HL-60 (cell line): Measurements from ENCODE around the gene ORC5.

ENCODE experiments used
- DNase-seq, 2 experiments: peaks; one replicate each; pipeline ENCODE4 v3.0.0-alpha.2; 2010 to 2020; ENCODE audit warnings: low read depth in 1 of 2, low spot score in 1 of 2
- H3K27ac ChIP-seq: fragments of 250-450 bp; sonication (Bioruptor Pico); replicated peaks from 2 replicates; pipeline ENCODE4 v1.5.1; 2020; ENCODE audit warnings: mild to moderate bottlenecking, moderate library complexity
- H3K27me3 ChIP-seq: fragments of 250-450 bp; sonication (Bioruptor Pico); 2 replicates; pipeline ENCODE4 v1.5.1; 2021; ENCODE audit warnings: mild to moderate bottlenecking, moderate library complexity; ENCODE audit not compliant: insufficient read depth, poor library complexity, severe bottlenecking
- H3K4me3 ChIP-seq: replicated peaks from 2 replicates; pipeline ENCODE4 v1.5.1; 2011; ENCODE audit warnings: mild to moderate bottlenecking, control low read depth, low read length; ENCODE audit not compliant: insufficient read depth
- GABPA ChIP-seq: IDR thresholded peaks from 2 replicates; pipeline ENCODE4 v1.6.1; 2012; ENCODE audit warnings: low read depth
- POLR2AphosphoS5 ChIP-seq: IDR thresholded peaks from 2 replicates; pipeline ENCODE4 v1.6.1; 2012; ENCODE audit warnings: low read depth
- SPI1 ChIP-seq: IDR thresholded peaks from 2 replicates; pipeline ENCODE4 v1.6.1; 2012; ENCODE audit warnings: low read depth, mild to moderate bottlenecking, borderline replicate concordance
- TF ChIP-seq, protein P1 (sequence below): IDR thresholded peaks from 2 replicates; pipeline ENCODE4 v1.6.1; 2012; ENCODE audit warnings: low read depth; ENCODE audit not compliant: insufficient replicate concordance
- TF ChIP-seq, protein P2 (sequence below): IDR thresholded peaks from one replicate; pipeline ENCODE4 v1.5.1; 2011; ENCODE audit warnings: low read length, control low read depth, inconsistent platforms; ENCODE audit not compliant: insufficient read depth

The ORC5 gene

DNA sequence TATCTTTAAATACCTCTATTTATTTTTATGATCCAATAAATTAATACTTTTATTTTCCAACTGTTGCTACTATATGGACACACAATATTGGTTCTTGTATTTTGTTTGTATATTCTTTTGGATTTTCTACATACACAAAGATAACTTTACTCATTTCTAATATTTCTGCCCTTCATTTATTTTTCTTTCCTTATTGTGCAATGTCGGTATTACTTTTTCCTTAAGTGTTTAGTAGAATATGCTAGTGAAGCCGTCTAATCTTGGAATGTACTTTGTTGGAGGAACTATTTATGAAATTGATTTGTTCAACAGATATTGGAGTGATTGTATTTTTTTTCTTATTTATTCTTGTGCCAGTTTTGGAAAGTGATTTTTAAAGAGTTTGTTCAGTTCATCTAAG is 94.0 kb downstream of the ORC5 start:
- no peak for DNase-seq
- TF ChIP-seq, protein P1, sequence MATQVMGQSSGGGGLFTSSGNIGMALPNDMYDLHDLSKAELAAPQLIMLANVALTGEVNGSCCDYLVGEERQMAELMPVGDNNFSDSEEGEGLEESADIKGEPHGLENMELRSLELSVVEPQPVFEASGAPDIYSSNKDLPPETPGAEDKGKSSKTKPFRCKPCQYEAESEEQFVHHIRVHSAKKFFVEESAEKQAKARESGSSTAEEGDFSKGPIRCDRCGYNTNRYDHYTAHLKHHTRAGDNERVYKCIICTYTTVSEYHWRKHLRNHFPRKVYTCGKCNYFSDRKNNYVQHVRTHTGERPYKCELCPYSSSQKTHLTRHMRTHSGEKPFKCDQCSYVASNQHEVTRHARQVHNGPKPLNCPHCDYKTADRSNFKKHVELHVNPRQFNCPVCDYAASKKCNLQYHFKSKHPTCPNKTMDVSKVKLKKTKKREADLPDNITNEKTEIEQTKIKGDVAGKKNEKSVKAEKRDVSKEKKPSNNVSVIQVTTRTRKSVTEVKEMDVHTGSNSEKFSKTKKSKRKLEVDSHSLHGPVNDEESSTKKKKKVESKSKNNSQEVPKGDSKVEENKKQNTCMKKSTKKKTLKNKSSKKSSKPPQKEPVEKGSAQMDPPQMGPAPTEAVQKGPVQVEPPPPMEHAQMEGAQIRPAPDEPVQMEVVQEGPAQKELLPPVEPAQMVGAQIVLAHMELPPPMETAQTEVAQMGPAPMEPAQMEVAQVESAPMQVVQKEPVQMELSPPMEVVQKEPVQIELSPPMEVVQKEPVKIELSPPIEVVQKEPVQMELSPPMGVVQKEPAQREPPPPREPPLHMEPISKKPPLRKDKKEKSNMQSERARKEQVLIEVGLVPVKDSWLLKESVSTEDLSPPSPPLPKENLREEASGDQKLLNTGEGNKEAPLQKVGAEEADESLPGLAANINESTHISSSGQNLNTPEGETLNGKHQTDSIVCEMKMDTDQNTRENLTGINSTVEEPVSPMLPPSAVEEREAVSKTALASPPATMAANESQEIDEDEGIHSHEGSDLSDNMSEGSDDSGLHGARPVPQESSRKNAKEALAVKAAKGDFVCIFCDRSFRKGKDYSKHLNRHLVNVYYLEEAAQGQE: no peak
- TF ChIP-seq GABPA (no peak), SPI1 (no peak), POLR2AphosphoS5 (no peak)
- TF ChIP-seq, protein P2, sequence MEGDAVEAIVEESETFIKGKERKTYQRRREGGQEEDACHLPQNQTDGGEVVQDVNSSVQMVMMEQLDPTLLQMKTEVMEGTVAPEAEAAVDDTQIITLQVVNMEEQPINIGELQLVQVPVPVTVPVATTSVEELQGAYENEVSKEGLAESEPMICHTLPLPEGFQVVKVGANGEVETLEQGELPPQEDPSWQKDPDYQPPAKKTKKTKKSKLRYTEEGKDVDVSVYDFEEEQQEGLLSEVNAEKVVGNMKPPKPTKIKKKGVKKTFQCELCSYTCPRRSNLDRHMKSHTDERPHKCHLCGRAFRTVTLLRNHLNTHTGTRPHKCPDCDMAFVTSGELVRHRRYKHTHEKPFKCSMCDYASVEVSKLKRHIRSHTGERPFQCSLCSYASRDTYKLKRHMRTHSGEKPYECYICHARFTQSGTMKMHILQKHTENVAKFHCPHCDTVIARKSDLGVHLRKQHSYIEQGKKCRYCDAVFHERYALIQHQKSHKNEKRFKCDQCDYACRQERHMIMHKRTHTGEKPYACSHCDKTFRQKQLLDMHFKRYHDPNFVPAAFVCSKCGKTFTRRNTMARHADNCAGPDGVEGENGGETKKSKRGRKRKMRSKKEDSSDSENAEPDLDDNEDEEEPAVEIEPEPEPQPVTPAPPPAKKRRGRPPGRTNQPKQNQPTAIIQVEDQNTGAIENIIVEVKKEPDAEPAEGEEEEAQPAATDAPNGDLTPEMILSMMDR: no peak
- no peak overlapping the region for H3K27ac ChIP-seq
- H3K4me3 ChIP-seq: no peak overlapping the region
- no peaks in the 10 kb centered on the region for H3K27me3 ChIP-seq

- Histone ChIP-seq H3K4me3 (no peak overlapping the region), H3K27me3 (no peaks in the 10 kb centered on the region), H3K27ac (no peak overlapping the region)
- no peak for TF ChIP-seq SPI1
- no peak for TF ChIP-seq POLR2AphosphoS5
- TF ChIP-seq, protein P1: no peak
- TF ChIP-seq GABPA: no peak
- TF ChIP-seq, protein P2: no peak
- no peak for DNase-seq
Observed at GRCh38 chr7:104112623-104113022, 95.2 kb downstream of the ORC5 start.

GRCh38 chr7:104111271-104111670 is 96.5 kb downstream of the ORC5 start:
- DNase-seq: no peak
- H3K27me3 ChIP-seq: no peaks in the 10 kb centered on the region
- H3K4me3 ChIP-seq: no peak overlapping the region
- H3K27ac ChIP-seq: no peak overlapping the region
- no peak for TF ChIP-seq POLR2AphosphoS5

DNA sequence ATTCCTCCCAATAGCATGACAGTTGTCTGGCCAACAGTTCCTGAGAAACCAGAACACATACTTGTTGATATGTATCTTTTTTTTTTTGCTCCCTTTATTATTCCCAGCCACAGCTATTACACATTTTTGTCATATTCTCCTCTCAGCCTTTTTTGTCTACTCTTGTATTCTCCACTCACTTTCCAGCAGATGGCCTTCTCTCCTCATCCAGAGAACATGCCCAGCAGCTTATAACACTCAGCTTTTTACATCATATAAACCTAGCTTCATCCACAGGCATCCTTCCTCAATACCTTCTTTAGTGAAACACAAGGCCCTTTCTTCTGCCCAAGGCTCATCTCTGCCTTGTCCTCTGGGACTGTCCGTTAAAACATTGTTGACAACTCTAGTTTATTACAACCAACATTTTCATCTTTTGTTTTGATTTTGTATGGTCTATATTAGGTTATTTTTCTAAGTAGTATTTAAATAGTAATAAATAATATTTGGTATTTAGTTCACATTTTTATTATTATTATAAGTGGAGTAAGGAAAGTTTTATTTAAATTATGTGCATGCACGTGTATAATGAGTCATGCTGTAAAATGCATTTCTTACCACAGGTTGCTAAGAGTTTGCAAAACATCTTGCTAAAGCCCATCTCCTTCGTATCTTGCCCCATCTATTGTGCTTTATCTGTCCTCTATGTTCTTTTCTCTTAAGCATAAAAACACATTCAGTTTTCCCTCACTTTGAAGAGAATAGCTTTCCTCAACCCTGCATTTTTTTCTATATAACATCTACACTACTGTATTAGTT is 101.5 kb downstream of the ORC5 start:
- DNase-seq: no peak
- H3K27ac ChIP-seq: no peak overlapping the region
- H3K4me3 ChIP-seq: no peak overlapping the region
- TF ChIP-seq, protein P2: no peak
- TF ChIP-seq SPI1 (no peak), GABPA (no peak), POLR2AphosphoS5 (no peak)
- TF ChIP-seq, protein P1: no peak
- H3K27me3 ChIP-seq: no peaks in the 10 kb centered on the region
